ENCODE results near the gene C6orf62. TPM values are rescaled to one million over a fixed set of nuclear protein-coding genes. Genes with fewer than 3 reads are reported as not detected.
A peak's percentile ranks its signal among the peaks of the same experiment; 100 is the strongest.
"Not testable (repeated sequence)": the region's sequence is repeated elsewhere in the genome, so short reads cannot be mapped to it uniquely, and the experiment has no call there.

Gene C6orf62
- polyA plus RNA-seq, 3 donors = 112 to 139 (median 124) TPM

GRCh38 chr6:24709014-24709711 lies 9.8 kb downstream of the C6orf62 start:
- DNase-seq = no peak

DNA sequence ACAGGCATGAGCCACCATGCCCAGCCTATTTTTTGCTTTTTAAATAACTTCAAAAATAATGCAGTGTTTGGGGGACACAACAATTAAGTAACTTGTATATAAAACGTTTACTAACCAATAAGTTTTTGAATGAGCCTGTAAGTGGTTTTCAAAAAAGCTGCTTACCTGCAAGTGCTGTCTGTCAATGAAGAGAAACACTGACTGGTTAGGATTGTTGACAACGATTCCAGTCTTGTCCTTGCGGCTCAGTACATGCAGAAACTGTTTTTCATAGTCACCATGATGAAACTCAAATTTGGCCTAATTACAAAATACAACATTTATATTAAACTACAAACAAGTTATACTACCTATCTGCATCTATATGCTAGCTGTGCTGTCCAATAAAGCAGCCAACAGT lies 10.3 kb downstream of the C6orf62 start:
- DNase-seq = no peak

DNA sequence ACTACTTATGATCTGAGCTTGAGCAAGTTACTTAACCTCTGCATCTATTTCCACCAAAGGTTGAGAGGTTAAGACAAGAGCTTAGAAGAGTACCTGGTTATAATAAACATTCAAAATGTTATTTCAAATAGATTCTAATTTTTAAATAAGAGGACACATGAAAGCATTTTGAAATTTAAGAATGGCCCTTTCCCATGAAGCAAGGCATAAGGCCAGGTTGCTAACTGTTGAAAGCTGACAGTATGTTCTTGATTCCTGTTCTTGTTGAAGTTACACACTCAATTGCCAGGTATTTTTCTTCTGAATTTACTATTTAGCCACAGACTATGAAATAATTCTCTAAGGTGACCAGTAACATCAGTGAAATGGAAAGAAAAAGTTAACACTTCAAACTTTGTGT lies 14.5 kb downstream of the C6orf62 start:
- no peak for DNase-seq

- DNase-seq = no peak
Observed at GRCh38 chr6:24702720-24703282, 16.2 kb downstream of the C6orf62 start.

GRCh38 chr6:24699521-24700359 lies 19.2 kb downstream of the C6orf62 start:
- DNase-seq = no peak

DNA sequence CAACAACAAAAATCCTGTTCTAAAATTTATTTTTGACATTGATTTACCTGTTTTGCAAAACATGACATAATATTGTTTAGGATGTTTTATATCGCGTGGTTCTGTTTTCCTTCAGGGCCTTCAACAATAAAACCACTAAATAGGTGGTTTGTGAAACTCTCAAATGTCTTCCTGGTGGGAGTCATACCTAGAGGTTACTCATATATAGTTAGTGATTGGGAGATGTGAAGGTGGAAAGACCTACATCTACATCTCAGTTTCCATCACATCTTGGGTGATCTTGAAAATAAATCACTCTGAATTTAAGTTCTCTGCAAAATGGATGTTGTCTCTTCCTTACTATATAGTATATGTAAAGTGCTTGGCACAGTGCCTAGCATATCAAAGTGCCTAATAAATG lies 22.9 kb downstream of the C6orf62 start:
- no peak for DNase-seq

DNA sequence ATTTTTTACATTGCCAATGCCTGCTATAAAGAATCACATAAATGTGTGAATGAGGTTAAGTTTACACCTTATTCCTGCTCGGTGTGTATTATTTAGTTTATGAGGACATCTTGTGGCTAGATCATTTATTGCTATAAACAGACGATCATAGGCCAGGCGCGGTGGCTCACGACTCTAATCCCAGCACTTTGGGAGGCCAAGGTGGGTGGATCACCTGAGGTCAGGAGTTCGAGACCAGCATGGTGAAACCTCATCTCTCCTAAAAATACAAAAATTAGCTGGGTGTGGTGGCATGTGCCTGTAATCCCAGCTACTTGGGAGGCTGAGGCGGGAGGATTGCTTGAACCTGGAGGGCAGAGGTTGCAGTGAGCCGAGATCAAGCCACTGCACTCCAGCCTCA lies 23.3 kb downstream of the C6orf62 start:
- DNase-seq = peak; percentile 33

DNA sequence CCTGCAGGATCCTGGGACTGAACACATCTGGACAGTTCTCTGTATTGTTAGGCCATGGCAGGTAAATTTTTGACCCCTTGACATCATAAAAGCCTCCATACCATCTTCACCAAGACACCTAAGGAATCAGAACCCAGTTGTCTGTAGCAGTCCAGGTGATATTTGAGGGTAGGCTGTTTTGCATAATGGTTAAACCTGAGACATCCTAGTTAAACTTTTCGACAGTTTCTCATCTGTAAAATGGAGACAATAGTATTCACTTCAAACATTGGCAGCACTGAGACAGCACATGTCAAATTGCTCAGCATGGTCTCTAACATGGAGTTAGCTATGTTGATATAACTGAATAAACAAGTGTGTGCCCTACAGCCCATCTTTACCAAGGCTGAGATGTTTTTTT lies 24.8 kb downstream of the C6orf62 start:
- no peak for DNase-seq

DNA sequence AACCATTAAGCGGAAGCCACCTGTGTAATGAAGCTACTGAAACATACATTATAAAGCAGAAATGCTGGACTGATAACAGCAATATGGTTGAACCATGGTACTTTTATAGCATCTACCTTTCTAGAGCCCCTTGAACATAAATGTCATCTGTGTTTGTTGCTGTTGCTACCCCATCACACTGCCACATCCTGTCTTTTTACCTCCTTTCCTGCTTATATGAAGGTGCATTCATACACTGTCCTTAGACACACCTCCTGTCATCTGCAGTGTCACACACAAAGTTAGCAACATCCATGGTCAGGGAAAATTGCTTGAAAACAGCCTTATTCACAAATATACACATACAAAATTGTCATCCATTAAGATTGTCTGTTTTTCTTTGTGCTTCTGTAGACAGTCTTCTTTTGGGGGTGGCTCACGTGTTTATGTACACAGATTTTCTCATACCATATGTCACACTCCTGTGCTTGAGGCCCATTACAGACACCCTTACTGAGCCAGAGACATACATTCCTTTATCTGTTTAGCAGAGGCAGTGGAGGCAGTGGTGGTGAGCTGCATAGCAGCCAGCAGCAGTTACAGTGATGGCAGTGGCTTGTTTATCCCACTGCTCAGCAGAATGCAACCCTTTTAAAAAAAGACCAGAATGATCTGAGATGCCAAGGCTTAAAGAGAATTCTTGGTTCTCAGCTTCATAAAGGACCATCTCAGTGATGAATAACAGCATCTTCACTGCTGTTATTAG lies 25.9 kb downstream of the C6orf62 start:
- no peak for DNase-seq

GRCh38 chr6:24692415-24692814 lies 26.5 kb downstream of the C6orf62 start:
- DNase-seq = no peak

DNA sequence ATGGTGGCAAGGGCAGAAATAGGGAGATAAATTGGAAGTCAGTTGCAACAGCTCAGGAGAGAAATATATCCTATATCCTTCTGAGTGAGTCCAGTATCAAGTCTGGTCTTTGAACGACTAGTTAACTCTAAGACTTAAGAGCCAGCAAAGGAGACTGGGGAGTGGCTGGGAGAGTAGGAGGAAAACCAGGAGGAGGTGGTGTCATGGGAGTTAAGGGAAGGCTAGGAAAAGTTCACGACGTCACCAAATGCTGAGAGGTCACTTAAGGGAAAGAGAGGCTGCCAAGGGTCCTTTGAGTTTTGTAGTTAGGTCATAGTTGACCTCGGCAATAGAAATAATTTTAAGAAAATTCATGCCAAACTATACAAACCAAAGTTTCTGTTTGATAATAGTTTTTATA lies 27.0 kb downstream of the C6orf62 start:
- DNase-seq = no peak

DNA sequence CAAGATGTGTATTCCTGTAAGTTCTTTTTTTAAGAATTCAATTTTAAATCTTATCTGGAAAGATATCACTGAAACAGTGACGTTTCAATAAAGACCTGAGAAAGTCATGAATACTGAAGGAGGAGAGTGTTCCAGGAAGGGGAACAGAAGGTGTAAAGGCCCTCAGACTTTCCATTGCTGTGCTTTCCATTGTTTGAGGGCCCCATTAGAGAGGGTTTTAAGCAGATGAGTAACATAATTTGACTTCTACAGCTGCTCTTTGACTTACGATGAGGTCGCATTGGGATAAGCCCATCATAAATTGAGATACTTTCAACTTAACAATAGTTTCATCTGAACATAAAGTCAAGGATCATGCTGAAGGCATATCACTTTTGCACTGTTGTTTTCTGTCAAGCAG lies 27.4 kb downstream of the C6orf62 start:
- DNase-seq = no peak

DNA sequence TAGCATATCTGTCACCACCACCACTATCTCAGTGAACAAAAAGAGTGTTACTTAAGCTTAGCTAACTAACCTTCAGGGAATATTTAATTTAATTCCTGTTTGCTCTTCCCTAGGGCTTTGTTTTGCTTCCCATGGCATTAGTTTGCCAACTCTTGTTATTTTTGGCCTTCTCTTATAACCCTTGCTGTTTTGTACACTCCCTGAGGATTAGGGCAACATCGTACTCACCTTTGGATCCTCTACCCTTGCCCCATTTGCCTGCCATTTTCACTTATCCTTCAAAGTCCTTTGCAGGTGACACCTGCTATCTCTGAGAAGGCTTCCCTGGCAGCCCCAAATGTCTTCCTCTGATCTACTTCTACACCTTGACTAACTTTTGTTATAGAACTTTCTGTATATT lies 28.4 kb downstream of the C6orf62 start:
- no peak for DNase-seq

DNA sequence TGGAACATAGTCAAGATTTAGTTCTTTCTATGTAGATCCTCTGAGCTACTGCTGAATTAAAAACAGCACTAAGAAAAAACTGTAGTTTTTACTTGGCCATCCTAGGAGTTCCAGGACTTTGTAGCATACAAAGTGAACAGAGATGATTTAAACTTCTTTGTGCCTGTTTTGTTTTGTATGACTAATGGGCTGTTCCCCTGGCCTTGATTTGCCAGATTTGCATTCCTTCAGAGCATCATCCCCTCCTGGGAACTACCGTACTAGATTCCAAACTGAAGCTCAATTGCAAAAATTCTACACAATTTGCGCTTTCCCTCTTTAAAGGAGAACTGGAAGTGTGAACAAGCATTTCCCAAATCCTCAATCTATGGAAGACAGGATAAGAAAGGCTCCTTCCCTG lies 29.0 kb downstream of the C6orf62 start:
- no peak for DNase-seq

DNA sequence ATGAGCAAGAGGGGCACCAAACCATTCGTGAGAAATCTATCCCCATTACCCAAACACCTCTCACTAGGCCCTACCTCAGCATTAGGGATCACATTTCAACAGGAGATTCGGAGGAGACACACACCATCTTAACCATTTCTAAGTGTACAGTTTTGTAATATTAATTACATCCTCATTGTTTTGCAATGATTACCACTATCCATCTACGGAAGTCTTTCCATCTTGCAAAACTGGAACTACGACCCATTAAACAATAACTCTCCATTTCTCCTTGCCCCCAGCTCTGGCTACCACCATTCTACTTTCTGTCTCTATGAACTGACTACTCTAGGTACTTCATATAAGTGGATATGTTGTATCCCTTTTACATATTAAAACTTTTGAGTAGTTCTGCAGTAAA lies 32.0 kb downstream of the C6orf62 start:
- no peak for DNase-seq

DNA sequence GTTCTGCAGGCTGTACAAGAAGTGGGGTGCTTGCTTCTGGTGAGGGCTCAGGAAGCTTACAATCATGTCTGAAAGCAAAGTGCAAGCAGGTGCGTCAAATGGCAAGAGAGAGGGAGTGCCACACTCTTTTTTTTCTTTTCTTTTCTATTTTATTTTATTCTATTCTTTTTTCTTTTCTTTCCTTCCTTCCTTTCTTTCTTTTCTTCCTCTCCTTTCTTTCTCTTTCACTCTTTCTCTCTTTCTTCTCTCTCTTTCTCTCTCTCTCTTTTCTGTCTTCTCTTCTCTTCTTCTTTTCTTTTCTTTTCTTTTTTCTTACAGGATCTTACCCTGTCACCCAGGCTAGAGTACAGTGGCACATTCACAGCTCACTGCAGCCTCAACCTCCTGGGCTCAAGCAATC lies 32.5 kb downstream of the C6orf62 start:
- DNase-seq = no peak

GRCh38 chr6:24683297-24684296 lies 35.4 kb downstream of the C6orf62 start:
- no peak for DNase-seq

DNA sequence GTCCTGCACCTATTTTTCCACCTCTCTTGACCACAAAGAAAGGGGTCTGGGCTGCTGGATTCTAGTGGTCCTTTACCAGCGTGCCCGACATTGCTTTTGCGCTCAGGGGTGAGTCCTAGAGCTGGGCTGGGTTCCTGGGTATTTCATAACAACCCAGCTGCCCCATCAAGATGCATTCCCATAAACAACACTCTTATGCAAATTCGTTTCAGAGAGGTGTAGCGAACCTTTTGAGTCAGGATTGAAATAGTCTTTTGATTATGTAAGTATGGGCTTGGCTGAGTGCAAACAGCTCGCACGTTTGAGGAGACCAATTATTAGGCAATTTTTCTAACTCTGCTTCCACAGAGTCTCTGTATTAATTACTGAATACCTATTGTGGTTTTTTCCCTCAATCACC lies 38.4 kb downstream of the C6orf62 start:
- DNase-seq = no peak

GRCh38 chr6:24678792-24679352 lies 40.1 kb downstream of the C6orf62 start:
- not testable (repeated sequence) for DNase-seq

DNA sequence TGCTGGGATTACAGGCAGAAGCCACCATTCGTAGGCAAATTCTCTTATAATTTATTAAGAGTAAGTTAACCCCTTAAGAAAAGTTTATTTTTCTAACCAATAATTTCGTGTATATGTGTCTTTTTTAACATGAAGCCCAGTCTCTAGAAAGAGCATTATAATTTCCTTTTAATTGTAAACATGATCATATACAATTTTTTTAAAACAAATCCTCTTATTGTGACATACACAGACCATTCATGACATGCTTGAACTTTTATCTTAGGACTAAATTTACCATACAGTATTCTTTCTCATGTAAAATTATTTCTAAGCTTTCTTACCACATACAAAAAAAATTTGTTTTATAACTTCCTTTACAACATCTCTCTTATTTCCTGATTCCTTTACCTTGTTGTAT lies 45.3 kb downstream of the C6orf62 start:
- no peak for DNase-seq
